ENCODE results near the gene KIF1B. TPM values are rescaled to one million over a fixed set of nuclear protein-coding genes. Genes with fewer than 3 reads are reported as not detected.
A peak's percentile ranks its signal among the peaks of the same experiment; 100 is the strongest.

Gene KIF1B
- total and polyA plus RNA-seq, 8 donors: 4.0 to 82.2 (median 26.3) TPM

DNA sequence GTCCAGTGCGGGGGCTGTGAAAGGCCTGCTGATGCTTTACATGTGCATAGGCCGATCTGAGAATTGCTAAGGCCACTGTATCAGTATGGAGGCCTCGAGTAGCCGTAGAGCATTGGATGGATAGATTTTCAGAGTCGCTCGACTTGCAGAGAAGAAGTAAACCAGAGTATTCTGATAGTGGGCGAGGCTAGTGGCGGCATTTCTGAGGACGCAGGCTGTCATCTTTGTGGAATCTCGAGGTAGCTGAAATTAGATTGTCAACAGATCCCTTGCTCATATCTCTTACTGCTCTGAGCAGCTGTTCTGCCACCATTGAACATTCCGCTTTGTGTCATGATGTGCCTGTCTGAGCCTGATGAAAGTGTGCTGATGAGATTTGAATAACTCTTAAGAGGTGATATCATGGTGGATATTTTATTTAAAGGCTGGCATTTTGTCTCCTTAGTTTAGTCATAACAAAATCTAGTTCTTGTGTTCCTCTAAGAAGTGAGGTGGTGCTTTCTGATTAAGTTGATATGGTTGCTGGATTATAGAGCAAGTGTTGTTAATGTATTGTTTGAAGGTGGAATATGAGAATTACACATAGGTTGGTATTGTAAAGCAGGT lies 1.5 kb downstream of the KIF1B start:
- no peak for DNase-seq
- TF ChIP-seq POLR2AphosphoS5 (IDR thresholded peaks at IDR 0.05) (no peak), EP300 (IDR thresholded peaks at IDR 0.05) (no peak)
- Histone ChIP-seq H3K27me3 (no peaks in the 10 kb centered on the region), H3K4me3 (peak overlapping the region; percentile 75 to 92 (median 91)), H3K36me3 (no peaks in the 10 kb centered on the region), H3K27ac (peak overlapping the region; percentile 96 to 100 (median 98)), H3K9me3 (no peaks in the 10 kb centered on the region), H3K4me1 (peaks cover 14 to 65% (median 39%) of the 10 kb centered on the region in 4 donors)
- WGBS, 5 donors: 29 to 43% (median 33%) methylated on average over 11 of the region's 11 CpGs
- intact Hi-C loops (cut with DNase I; ENCODE audit: low total_unique reads): no loop called here

DNA sequence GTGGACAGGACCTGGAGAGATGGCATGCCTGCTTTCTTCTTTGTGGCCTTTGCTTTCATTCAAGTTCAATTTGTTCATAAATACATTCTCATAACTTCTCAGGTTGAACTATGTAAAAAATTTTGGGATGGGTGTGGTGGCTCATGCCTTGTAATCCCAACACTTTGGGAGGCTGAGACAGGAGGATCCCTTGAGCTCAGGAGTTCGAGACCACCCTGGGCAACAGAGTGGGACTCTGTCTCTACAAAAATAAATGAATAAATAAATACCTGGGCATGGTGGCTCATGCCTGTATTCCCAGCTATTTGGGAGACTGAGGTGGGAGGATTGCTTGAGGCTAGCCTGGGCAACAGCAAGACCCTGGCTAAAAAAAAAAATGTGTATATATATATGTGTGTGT lies 2.1 kb downstream of the KIF1B start:
- intact Hi-C loops (cut with DNase I; ENCODE audit: low total_unique reads): no loop called here
- Histone ChIP-seq H3K9me3 (no peaks in the 10 kb centered on the region), H3K27ac (peak overlapping the region in 4 of 5 donors; percentile 96 to 100 (median 98)), H3K36me3 (no peaks in the 10 kb centered on the region), H3K27me3 (no peaks in the 10 kb centered on the region), H3K4me3 (peak overlapping the region in 1 of 4 donors; percentile 92), H3K4me1 (peaks cover 17 to 71% (median 44%) of the 10 kb centered on the region in 4 donors)
- no peak for DNase-seq
- 83 to 100% (median 94%) methylated on average over 1 of the region's 1 CpG for WGBS, 5 donors
- no peak for TF ChIP-seq POLR2AphosphoS5 (IDR thresholded peaks at IDR 0.05)
- TF ChIP-seq, protein P1, sequence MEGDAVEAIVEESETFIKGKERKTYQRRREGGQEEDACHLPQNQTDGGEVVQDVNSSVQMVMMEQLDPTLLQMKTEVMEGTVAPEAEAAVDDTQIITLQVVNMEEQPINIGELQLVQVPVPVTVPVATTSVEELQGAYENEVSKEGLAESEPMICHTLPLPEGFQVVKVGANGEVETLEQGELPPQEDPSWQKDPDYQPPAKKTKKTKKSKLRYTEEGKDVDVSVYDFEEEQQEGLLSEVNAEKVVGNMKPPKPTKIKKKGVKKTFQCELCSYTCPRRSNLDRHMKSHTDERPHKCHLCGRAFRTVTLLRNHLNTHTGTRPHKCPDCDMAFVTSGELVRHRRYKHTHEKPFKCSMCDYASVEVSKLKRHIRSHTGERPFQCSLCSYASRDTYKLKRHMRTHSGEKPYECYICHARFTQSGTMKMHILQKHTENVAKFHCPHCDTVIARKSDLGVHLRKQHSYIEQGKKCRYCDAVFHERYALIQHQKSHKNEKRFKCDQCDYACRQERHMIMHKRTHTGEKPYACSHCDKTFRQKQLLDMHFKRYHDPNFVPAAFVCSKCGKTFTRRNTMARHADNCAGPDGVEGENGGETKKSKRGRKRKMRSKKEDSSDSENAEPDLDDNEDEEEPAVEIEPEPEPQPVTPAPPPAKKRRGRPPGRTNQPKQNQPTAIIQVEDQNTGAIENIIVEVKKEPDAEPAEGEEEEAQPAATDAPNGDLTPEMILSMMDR (IDR thresholded peaks at IDR 0.05): no peak
- TF ChIP-seq POLR2A (IDR thresholded peaks at IDR 0.05): no peak
- TF ChIP-seq EP300 (IDR thresholded peaks at IDR 0.05): no peak

DNA sequence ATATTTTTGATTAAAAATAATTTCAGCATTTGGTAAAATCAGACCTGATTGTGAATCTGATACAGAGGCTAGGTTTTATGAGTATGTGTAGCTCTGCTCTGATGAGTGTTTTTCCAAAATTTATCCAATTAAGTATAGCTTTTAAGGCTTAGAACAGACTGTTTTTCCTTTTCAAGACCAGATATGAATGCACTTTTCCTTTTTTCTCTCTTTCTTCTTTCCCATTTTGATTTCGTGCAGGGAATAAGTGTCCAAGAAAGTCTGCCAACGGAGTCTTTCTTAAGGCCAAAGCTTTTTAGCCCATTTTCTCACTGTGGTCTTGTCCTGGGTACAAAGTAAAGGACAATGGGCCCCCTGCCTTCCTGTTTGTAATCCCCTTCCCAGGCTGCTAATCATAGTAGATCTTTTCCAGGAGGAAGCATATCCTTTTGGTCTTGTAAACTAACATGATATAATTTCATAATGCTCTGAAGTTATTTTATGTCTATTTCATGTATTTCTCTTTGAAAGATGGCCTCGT lies 2.9 kb downstream of the KIF1B start:
- Histone ChIP-seq H3K4me1 (peaks cover 24 to 79% (median 52%) of the 10 kb centered on the region in 4 donors), H3K36me3 (no peaks in the 10 kb centered on the region), H3K27me3 (no peaks in the 10 kb centered on the region), H3K27ac (peak overlapping the region in 3 of 5 donors; percentile 6 to 43 (median 16)), H3K9me3 (no peaks in the 10 kb centered on the region), H3K4me3 (no peak overlapping the region)
- TF ChIP-seq EP300 (IDR thresholded peaks at IDR 0.05) (no peak), POLR2AphosphoS5 (IDR thresholded peaks at IDR 0.05) (no peak)
- intact Hi-C loops (cut with DNase I; ENCODE audit: low total_unique reads): no loop called here
- 63 to 75% (median 67%) methylated on average over 3 of the region's 3 CpGs for WGBS, 5 donors
- no peak for DNase-seq

DNA sequence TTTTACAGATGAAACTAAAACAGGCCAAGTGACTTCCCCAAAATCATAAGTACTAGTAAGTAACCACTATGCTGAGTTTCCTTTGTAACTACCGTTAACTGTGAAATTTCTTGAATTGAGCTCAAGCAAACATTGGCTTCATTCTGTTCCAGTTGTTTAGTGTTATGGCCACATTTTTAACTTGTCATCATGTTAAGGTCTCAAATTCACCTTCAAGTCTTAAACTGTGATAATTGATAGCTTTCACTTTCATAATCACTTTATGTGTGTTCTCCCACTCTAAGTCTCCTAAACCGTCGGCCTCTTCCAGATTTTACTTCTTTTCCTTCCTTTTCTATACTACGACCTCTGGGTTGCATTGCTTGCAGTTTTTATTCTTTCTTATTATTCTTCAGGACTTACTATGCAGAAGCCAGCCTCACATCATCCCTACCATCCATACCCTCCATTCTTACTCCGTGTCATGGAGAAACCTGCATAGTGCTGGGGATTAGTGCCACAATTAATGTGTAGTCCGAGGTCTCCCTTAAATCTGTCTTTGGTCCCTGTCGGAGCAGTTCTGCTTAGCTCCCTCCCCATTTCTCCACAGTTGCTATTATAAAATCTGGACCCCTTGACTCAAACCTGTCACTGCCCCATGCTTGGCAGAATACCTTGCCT lies 5.8 kb downstream of the KIF1B start:
- no peaks in the 10 kb centered on the region for H3K27me3 ChIP-seq
- 60 to 82% (median 62%) methylated on average over 7 of the region's 7 CpGs for WGBS, 5 donors
- TF ChIP-seq POLR2AphosphoS5 (IDR thresholded peaks at IDR 0.05): no peak
- H3K4me3 ChIP-seq: no peak overlapping the region
- peak overlapping the region in 2 of 5 donors; percentile 4 to 43 for H3K27ac ChIP-seq
- peaks cover 26 to 85% (median 59%) of the 10 kb centered on the region in 4 donors for H3K4me1 ChIP-seq
- H3K9me3 ChIP-seq: no peaks in the 10 kb centered on the region
- DNase-seq: no peak
- no peaks in the 10 kb centered on the region for H3K36me3 ChIP-seq
- intact Hi-C loops (cut with DNase I; ENCODE audit: low total_unique reads): no loop called here

DNA sequence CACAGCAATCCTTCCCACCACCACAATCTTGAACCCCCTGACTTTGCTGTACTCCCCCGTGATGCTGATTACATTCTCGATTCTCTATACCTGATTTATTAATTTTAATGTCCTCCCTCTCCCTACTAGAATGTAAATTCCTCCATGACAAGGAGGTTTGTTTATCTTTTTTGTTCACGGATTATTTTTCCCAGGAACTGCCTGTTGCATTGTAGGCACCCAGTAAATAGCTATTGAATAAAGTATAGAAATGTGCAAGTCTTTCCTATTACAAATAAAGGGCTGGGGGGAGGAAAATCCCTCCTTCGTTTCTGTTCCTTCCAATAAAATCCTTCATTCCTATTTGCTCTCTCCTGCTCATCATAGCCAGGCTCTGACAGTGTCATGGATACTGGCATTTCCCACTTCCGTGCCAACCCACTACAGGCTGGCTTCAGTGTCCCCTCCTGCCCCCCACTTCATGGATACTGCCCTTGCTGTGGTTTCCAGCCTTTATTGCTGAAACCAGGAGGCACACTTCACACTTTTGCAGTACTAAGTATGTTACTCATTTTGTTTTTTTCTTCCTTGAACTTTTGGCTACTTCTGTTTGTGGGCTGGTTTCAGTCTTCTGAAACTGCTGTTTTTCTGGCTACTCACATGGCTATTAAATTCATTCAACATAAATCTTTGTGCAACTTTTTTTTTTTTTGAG lies 7.5 kb downstream of the KIF1B start:
- TF ChIP-seq POLR2A (IDR thresholded peaks at IDR 0.05) (no peak), EP300 (IDR thresholded peaks at IDR 0.05) (no peak), POLR2AphosphoS5 (IDR thresholded peaks at IDR 0.05) (no peak)
- TF ChIP-seq, protein P1 (IDR thresholded peaks at IDR 0.05): no peak
- intact Hi-C loops (cut with DNase I; ENCODE audit: low total_unique reads): no loop called here
- Histone ChIP-seq H3K9me3 (no peaks in the 10 kb centered on the region), H3K27ac (peak overlapping the region in 2 of 5 donors; percentile 33 to 40), H3K4me3 (no peak overlapping the region), H3K27me3 (no peaks in the 10 kb centered on the region), H3K36me3 (no peaks in the 10 kb centered on the region), H3K4me1 (peaks cover 19 to 79% (median 47%) of the 10 kb centered on the region in 4 donors)
- WGBS, 5 donors: 45 to 52% (median 49%) methylated on average over 5 of the region's 5 CpGs
- peak in 1 of 2 donors; percentile 23 for DNase-seq
